Skin epidermis (tissue), 12 donors: ENCODE data around the gene TCFL5.

Source experiments
- H3K27ac ChIP-seq, 21 experiments: fragments of 200-600 bp; sonication (generic) in 11 of 21; one replicate each; pipeline ENCODE4 v1.5.0; 2020; ENCODE audit warnings: mild to moderate bottlenecking in 3 of 21, inconsistent platforms in 2 of 21, moderate library complexity in 2 of 21
- H3K4me3 ChIP-seq, 7 experiments: fragments of 200-600 bp; sonication (generic) in 2 of 7; one replicate each; pipeline ENCODE4 v1.5.0; 2020; ENCODE audit warnings: inconsistent platforms in 2 of 7, mild to moderate bottlenecking in 2 of 7, moderate library complexity in 1 of 7

The TCFL5 gene

GRCh38 chr20:62840244-62841197, 21.1 kb downstream of the TCFL5 start:
- H3K4me3 ChIP-seq, result no peak overlapping the region
- H3K27ac ChIP-seq, result no peak overlapping the region

GRCh38 chr20:62839816-62840215, 21.8 kb downstream of the TCFL5 start:
- Histone ChIP-seq H3K4me3 (no peak overlapping the region), H3K27ac (no peak overlapping the region)

- H3K4me3 ChIP-seq, result no peak overlapping the region
- peak overlapping the region in 1 of 21 experiments; percentile 43 for H3K27ac ChIP-seq
Observed at GRCh38 chr20:62839261-62839660, 22.4 kb downstream of the TCFL5 start.

GRCh38 chr20:62838128-62838891, 23.3 kb downstream of the TCFL5 start:
- H3K27ac ChIP-seq, result peak overlapping the region in 3 of 21 experiments; percentile 6 to 43 (median 35)
- no peak overlapping the region for H3K4me3 ChIP-seq

- peak overlapping the region in 3 of 21 experiments; percentile 6 to 43 (median 31) for H3K27ac ChIP-seq
- H3K4me3 ChIP-seq, result no peak overlapping the region
Observed at GRCh38 chr20:62837790-62838127, 23.9 kb downstream of the TCFL5 start.

GRCh38 chr20:62836967-62837490, 24.6 kb downstream of the TCFL5 start:
- H3K27ac ChIP-seq, result peak overlapping the region in 3 of 21 experiments; percentile 5 to 43 (median 31)

GRCh38 chr20:62835931-62836861, 25.4 kb downstream of the TCFL5 start:
- peak overlapping the region in 6 of 7 experiments; percentile 6 to 26 (median 13) for H3K4me3 ChIP-seq
- peak overlapping the region in 6 of 21 experiments; percentile 5 to 43 (median 25) for H3K27ac ChIP-seq

More at GRCh38 chr20:62836967-62837490, 24.6 kb downstream of the TCFL5 start:
- peak overlapping the region in 1 of 7 experiments; percentile 26 for H3K4me3 ChIP-seq

- H3K27ac ChIP-seq, result no peak overlapping the region
- H3K4me3 ChIP-seq, result no peak overlapping the region
Observed at GRCh38 chr20:62834967-62835730, 26.5 kb downstream of the TCFL5 start.

GRCh38 chr20:62832951-62833391, 28.7 kb downstream of the TCFL5 start:
- peak overlapping the region in 3 of 21 experiments; percentile 20 to 65 (median 55) for H3K27ac ChIP-seq
- no peak overlapping the region for H3K4me3 ChIP-seq

- peak overlapping the region in 1 of 7 experiments; percentile 15 for H3K4me3 ChIP-seq
- H3K27ac ChIP-seq, result peak overlapping the region in 5 of 21 experiments; percentile 7 to 55 (median 25)
Observed at GRCh38 chr20:62832212-62832922, 29.3 kb downstream of the TCFL5 start.

- peak overlapping the region in 5 of 21 experiments; percentile 7 to 50 (median 20) for H3K27ac ChIP-seq
- no peak overlapping the region for H3K4me3 ChIP-seq
Observed at GRCh38 chr20:62831854-62832211, 29.8 kb downstream of the TCFL5 start.

- Histone ChIP-seq H3K4me3 (no peak overlapping the region), H3K27ac (peak overlapping the region in 1 of 21 experiments; percentile 11)
Observed at GRCh38 chr20:62831361-62831788, 30.2 kb downstream of the TCFL5 start.

- Histone ChIP-seq H3K27ac (no peak overlapping the region), H3K4me3 (no peak overlapping the region)
Observed at GRCh38 chr20:62830821-62831220, 30.8 kb downstream of the TCFL5 start.

GRCh38 chr20:62830251-62830650, 31.4 kb downstream of the TCFL5 start:
- Histone ChIP-seq H3K27ac (no peak overlapping the region), H3K4me3 (no peak overlapping the region)

GRCh38 chr20:62829231-62830230, 32.1 kb downstream of the TCFL5 start:
- Histone ChIP-seq H3K4me3 (no peak overlapping the region), H3K27ac (no peak overlapping the region)

GRCh38 chr20:62828511-62829230, 33.0 kb downstream of the TCFL5 start:
- Histone ChIP-seq H3K4me3 (no peak overlapping the region), H3K27ac (no peak overlapping the region)
